NCI-H69 (cell line): ENCODE results near the gene CINP.
"Not testable (repeated sequence)": the region's sequence is repeated elsewhere in the genome, so short reads cannot be mapped to it uniquely, and the experiment has no call there.

Source experiments
- DNase-seq: peaks from one replicate; lab custom pipeline; 2025; lab: John Stamatoyannopoulos, UW

Gene CINP

GRCh38 chr14:102320671-102321455, 41.8 kb downstream of the CINP start:
- no peak for DNase-seq

DNA sequence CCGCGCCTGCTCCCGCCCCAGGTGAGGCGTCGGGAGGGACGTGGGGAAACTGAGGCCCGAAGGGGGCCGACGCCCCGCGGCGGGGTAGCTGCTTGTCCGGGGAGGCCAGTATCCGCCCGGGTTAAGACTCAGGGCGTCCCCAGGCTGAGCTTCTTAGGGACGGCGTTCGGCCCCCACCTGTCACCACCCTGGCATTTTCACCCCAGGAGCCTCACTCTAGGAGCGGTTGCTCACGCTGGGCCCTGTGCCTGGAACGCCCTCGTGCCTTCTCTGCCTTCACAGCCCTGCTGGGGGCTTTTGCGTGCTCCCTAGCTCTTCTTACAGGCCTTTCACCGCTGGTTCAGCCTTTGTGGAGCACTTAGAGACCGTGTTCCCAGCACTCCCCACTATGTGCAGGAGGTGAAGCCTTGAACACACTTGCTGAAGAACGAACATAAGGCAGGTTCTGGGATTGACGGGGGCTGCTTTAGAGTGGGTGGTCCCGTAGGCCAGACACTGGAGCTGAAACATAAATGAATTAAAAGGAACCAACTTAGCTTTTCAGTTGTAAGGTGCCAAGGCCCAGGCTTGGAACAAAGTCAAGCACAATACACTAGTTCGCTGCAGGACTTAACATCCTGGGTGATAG, 42.5 kb downstream of the CINP start:
- peak; percentile 53 for DNase-seq

DNA sequence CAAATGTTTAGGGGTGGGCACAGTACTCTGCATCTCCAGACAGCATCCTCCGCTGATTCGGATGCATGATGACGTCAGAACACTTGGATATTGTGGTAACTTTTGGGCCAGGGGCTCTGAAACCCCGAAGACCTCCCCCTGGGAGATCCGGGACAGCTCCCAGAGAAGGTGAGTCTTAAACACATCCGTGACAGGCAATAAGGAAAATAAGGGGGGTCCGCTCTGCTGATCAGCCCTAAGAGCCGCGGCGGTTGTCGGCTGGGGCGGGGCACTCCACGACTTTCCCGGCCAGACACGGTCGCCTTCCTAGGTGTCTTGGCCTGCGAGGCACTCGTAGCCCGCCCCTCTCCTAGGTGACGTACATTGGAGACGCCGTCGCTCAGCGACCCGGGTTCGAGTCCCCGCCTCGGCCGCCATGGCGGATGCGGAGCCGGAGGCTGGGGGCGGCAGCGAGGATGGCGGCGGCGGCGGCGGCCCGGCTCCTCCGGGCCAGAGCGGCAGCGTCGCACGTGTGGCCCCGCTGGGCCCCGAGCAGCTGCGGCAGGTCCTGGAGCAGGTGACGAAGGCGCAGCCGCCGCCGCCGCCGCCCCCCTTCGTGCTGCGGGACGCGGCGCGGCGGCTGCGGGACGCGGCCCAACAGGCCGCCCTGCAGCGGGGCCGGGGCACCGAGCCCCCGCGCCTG, 43.2 kb downstream of the CINP start, which contains the start of gene ZNF839:
TSS of gene ZNF839 (plus strand) at position 396 of the 682 bp plus-strand sequence. CDS start at position 416, 20 bp downstream.
- DNase-seq, result peak; percentile 97

DNA sequence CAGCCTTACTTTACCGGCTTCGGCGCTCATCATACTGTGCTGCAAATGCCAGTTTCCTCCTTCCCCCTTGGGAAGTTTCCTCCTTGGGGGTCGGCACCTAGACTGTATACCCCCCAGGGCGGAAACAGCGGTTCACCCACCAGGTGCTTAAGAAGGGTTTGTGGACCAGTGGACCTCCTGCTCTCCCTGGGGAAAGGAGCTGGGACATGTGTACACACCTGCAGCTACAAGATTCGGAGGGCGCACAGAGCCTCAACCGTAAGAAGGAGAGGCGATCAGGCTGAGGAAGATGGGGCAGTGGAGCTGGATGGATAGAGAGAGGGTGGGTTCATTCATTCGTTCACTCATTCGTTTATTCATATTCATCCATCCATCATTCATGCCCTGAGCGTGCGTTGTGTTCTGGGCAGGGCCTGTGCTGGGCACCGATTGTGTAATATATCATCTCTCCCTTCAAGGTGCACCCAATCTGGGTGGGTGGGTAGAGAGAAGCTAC, 43.9 kb downstream of the CINP start:
- peak; percentile 53 for DNase-seq

- peak; percentile 76 for DNase-seq
These were observed 45.0 kb downstream of the CINP start for GRCh38 chr14:102317564-102318248.

DNA sequence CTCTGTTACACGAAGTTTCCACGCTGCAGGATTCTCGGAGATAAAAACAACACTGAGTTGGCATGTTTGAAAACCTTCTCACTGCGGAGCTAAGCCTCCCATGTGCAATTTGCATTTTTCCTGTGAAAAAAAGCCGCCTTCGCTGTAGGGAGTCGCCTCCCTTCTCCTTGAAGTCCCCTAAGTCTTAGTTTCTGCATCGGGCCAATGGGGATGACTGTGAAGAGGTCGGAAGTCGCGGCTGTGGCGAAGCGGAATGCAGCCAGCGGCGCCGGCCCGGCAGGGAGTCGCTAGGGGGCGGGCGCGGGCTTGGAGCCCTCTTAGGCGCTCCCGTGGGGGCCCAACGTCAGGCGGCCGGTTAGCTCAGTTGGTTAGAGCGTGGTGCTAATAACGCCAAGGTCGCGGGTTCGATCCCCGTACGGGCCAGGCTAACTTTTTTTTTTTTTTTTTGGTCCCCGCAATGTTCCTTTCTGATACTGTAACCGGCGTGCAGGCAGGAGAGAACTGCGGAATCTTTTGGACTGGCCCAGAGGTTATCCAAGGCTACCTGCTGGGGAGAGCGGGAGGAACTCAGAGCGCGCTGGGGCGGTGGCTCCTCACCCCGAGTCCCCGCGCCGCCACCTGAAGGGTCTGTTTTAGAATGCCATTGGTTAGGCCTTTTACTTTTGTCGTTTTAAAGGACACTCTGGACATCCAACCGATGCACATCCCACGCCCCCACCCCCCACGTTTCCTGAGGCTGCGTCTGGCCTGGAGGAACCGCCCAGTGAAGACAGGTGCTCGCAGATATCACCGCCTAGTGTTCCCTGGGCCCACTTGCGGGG, 45.7 kb downstream of the CINP start:
- peak; percentile 95 for DNase-seq

GRCh38 chr14:102316338-102316742, 46.4 kb downstream of the CINP start:
- DNase-seq, result peak; percentile 79

DNA sequence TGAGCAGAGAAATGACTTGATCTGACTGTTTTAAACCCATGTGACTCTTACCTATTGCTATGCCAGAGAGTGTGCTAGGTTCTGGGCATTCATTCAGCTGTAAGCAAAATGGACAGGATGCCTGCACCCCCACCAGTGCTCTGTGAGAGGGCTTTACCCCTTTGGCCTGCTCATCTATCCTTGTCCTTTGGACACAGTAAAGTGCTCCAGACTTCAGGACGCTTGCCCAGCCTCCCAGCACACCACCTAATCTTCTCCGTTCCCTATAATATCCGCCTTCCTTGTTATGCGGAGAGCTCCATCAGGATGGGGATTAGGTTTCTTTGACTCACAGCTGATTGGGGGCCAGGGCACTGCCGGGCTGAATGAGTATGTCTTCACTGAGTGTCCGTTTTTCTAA, 47.6 kb downstream of the CINP start:
- DNase-seq, result no peak

GRCh38 chr14:102314242-102315011, 48.3 kb downstream of the CINP start:
- peak; percentile 91 for DNase-seq

- DNase-seq, result peak; percentile 96
These were observed 57.8 kb downstream of the CINP start, which contains the start of gene MOK for GRCh38 chr14:102304611-102305506. Gene MOK, minus strand, starts transcription at chr14:102305164. Its CDS starts 196 bp downstream, at chr14:102304968.

- DNase-seq, result no peak
These were observed 59.0 kb downstream of the CINP start for GRCh38 chr14:102303664-102304063.

DNA sequence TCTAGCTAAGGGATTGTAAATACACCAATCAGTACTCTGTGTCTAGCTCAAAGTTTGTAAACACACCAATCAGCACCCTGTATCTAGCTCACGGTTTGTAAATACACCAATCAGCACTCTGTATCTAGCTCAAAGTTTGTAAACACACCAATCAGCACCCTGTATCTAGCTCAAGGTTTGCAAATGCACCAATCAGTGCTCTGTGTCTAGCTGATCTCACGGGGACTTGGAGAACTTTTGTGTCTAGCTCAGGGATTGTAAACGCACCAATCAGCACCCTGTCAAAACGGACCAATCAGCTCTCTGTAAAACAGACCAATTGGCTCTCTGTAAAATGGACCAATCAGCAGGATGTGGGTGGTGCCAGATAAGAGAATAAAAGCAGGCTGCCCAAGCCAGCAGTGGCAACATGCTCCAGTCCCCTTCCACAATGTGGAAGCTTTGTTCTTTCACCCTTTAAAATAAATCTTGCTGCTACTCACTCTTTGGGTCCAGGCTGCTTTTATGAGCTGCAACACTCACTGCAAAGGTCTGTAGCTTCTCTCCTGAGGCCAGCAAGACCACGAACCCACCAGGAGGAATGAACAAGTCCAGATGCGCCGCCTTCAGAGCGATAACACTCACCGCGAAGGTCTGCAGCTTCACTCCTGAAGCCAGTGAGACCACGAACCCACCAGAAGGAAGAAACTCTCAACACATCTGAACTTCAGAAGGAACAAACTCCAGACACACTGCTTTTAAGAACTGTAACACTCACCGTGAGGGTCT, 64.2 kb downstream of the CINP start:
- DNase-seq, result not testable (repeated sequence)
